ENCODE data around the gene GDPD4.
A peak's percentile ranks its signal among the peaks of the same experiment; 100 is the strongest.

The GDPD4 gene

GRCh38 chr11:77203901-77204753, 97.4 kb downstream of the GDPD4 start:
- no peak for DNase-seq

DNA sequence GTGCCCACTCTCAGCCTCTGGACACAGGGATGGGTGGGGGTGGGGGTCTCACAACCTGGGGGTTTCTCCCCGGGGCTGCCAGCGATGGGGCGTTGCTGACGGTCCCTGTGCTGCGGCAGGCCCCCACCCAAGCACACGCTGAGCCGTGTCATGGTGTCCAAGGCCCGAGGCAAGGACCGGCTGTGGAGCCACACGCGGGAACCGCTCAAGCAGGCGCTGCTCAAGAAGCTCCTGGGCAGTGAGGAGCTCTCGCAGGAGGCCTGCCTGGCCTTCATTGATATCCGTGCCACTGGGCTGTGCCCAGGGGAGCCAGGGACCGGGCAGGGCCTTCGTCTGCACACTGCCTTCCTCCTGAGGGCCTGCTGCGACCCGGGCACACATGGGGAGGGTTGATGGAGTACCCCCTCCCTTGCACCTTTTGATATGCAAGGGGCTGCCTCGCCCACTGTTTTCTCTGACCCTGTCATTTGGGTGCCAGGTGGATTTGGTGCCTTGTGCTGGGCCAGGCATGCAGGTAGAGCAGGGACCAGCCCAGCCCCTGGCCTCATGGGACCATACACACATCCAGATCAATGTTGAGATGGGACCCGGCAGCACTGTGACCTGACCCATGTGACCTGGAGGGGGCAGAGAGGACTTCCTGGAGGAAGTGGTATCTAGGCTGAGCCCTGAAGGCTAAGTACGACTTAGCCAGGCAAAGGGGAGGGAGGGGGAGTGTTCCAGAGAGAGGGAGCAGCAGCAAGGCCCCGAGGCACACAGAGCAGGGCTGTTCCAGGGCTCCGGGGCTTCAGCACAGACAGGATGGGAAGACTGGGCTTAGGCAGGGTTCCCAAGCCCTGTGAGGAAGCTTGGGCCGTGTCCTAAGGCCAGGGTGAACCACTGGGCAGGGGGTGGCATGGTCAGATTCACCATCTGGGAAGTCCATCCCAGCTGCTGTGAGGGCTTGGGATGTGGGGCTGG, 98.3 kb downstream of the GDPD4 start:
- DNase-seq = no peak

- DNase-seq = no peak
Observed at GRCh38 chr11:77201991-77202841, 99.3 kb downstream of the GDPD4 start.

GRCh38 chr11:77201370-77201769, 100.1 kb downstream of the GDPD4 start:
- no peak for DNase-seq

GRCh38 chr11:77200351-77201268, 100.9 kb downstream of the GDPD4 start:
- DNase-seq = no peak

- DNase-seq = no peak
Observed at GRCh38 chr11:77199137-77199745, 102.2 kb downstream of the GDPD4 start.

DNA sequence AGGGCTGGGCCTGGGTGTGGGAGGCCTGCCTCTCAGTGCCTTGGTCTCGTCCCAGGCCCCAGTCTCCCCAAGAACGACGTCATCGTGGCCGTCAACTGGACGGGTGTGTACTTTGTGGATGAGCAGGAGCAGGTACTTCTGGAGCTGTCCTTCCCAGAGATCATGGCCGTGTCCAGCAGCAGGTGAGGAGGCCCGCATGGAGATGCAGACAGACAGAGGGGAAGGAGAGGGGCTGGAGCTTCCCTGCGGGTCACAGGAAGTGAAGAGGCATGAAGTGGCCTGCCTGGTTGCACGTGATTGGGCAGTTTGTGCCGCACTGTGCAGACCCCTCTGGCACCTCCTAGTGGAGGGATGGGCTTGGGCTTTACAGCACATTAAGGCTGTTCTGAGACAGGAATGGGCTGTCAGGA, 103.0 kb downstream of the GDPD4 start:
- DNase-seq = peak; percentile 67

DNA sequence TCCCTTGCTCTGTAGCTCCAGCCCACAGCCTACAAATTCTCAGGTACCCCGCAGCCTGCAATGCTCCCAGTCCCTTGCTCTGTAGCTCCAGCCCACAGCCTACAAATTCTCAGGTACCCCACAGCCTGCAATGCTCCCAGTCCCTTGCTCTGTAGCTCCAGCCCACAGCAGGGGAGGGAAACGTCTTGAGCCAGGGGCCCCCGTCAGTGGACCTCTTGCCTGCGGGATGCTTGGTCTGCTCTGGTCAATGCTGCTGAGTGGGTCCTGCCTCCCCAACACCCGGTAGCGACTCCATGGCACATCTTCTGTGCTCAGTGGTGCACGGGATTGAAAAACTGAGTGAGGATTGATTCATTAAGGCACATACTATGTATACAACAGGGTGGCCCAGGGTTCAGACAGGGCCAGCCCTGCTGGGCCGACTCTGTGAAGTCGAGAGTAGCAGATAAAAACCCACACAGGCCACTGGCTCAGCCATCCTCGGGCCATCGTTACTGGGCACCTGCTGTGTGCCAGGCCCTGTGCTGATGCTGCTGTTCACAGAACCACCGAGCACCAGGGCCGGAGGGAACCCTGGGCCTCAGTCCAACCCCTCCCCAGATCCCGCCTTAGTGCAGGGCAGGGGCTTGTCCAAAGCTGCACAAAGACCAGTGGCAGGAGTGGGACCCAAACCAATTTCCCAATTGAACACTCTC, 103.7 kb downstream of the GDPD4 start:
- DNase-seq = no peak

DNA sequence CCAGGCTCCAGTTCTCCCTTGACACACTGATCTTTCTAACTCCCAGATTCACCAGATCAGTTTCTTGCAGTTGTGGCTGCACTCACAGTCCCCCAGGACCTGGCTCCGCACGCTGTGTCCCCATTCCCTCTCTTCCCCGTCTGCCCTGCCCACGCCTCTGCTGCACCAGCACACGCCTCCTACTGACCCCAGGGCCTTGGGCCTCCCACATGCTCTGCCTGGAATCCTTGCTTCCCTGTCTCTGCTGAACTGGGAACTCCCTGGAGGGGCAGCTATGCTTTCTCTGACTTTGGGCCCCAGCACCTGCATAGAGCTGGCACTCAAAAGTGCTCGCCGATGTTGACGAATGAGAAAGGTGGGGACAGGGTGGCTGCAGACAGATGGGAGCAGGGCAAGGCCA, 104.5 kb downstream of the GDPD4 start:
- DNase-seq = no peak

GRCh38 chr11:77195071-77195755, 106.3 kb downstream of the GDPD4 start:
- DNase-seq = no peak

DNA sequence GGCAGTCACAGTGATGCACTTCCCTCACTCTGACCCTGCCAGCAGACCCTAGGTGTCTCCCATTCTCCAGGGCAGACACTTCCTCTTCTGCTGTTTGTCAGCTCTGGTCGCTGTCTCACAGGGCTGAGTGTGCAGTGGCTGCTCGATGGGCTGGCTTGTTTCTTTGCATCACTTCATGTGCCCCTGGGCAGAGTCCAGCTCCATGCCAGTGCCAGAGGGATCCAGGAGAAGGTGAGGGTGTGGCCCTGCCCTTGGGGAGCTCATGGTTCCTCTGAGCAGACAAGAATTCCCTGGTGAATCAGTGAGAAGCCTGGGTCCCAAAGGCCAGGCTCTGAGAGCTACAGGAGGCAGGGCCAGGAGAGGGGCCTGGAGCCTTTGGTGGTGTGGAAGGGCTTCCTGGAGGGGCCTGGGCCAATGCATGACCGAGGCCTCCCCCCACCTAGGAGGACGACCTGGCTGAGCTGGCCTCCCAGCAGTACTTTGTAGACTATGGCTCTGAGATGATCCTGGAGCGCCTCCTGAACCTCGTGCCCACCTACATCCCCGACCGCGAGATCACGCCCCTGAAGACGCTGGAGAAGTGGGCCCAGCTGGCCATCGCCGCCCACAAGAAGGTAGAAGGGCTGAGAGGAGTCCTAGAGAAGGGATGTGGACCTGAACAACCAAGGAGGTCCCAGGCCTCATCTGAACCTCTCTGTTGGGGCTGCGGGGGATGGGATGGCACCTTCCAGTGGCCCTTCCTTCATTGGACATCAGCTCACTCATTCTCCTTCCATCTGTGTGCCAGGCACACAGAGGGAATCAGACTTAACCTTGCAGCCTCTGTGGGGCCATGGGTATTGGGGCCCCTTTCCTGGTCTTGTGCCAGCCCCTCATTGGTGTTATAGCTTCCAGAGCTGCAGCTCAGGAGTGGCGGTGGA, 107.3 kb downstream of the GDPD4 start:
- DNase-seq = peak; percentile 36

GRCh38 chr11:77193167-77193566, 108.3 kb downstream of the GDPD4 start:
- no peak for DNase-seq

- DNase-seq = peak; percentile 66
Observed at GRCh38 chr11:77191823-77192495, 109.5 kb downstream of the GDPD4 start.

GRCh38 chr11:77191429-77191822, 110.1 kb downstream of the GDPD4 start:
- DNase-seq = no peak

- DNase-seq = no peak
Observed at GRCh38 chr11:77190331-77191075, 111.0 kb downstream of the GDPD4 start.

- no peak for DNase-seq
Observed at GRCh38 chr11:77189588-77190210, 111.8 kb downstream of the GDPD4 start.
